HG02763 (cell line): ENCODE measurements around the gene HOXD12.

Experiments
- ATAC-seq: cut with Tn5 transposase; IDR thresholded peaks from one replicate; pipeline ENCODE4 v1.9.1; 2021; ENCODE audit warnings: mild to moderate bottlenecking, moderate library complexity; ENCODE audit not compliant: unreplicated experiment

The HOXD12 gene

GRCh38 chr2:176147210-176147799 lies 47.7 kb downstream of the HOXD12 start:
- ATAC-seq: no peak

GRCh38 chr2:176147800-176148496 lies 48.4 kb downstream of the HOXD12 start:
- no peak for ATAC-seq

DNA sequence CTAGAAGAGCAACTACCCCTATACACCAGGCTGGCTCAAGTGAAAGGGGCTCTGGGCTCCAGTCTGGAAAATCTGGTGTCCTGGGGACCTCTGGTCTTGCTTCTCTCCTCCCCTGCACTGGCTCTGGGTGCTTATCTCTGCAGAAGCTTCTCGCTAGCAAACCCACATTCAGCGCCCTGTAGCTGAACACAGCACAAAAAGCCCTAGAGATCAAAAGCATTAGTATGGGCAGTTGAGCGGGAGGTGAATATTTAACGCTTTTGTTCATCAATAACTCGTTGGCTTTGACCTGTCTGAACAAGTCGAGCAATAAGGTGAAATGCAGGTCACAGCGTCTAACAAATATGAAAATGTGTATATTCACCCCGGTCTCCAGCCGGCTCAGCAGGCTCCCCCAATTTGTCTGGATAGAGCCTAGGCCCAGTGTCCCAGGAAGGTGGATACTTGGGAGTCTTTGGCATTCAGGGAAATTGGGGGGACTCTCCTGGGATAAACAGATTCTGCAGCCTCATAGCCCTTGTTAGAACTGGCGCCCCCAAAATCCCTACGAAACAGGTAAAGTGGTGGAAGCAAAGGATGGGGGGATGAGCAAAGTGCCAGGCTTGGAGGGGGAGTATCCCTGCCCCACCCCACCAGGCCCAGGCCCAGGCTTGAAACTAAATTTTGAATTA lies 49.3 kb downstream of the HOXD12 start:
- ATAC-seq: no peak

DNA sequence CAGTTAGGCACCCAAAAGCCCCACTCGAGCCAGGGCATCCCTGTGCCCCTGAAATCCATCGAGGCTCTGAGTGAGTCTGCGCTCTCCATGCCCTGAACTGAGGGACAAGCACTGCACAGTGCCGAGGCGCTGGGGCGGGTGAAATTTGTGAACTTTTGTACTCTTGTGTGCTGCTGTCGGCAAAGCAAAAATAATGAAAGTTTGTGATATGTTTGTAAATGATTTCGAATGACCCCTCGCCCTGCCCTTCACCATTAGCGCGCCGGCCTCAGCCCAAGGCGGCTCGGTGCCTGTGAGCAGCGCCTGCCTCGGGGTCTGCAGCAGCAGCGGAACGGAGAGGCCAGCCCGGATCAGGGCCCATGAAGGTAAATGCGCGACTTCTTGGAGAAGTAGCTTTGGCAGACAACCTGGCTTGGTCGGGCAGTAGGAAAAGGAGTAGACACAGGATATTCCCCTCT lies 49.9 kb downstream of the HOXD12 start:
- ATAC-seq: no peak

DNA sequence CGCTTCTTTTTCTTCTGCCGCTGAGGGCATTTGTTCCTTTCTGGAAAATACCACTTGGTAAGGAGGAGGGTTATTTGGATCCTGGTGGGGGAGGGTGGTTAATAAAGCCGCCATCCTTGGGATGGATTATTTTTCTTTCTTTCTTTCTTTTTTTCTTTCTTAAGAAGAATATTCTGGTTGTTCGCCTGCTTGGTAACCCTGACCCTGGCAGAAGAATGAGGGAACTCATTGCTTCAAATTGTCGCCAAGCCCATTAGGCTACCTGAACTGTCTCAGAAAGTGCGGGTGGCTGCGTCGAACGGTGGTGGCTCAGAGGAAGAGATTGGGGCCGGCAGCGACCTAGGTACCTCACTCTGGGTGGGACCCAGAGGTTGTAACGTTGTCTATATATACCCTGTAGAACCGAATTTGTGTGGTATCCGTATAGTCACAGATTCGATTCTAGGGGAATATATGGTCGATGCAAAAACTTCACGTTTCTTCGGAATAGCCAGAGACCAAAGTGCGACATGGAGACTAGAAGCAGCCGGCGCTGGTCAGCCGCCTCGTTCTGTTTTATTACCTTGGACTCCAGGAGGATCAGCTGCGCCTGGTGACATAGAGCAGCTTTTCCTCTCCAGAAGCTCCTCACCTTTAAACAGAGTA lies 50.5 kb downstream of the HOXD12 start:
- no peak for ATAC-seq

GRCh38 chr2:176150584-176151441 lies 51.2 kb downstream of the HOXD12 start:
- ATAC-seq: no peak

GRCh38 chr2:176151442-176152287 lies 52.1 kb downstream of the HOXD12 start, which contains the start of gene HOXD4:
HOXD4 (plus strand) TSS chr2:176151550; CDS start chr2:176151634, 84 bp downstream.
- no peak for ATAC-seq
